Activated CD8-positive, alpha-beta T cell treated with anti-CD3 and anti-CD28 coated beads for 36 hours (primary cell): ENCODE measurements around the gene FAM153A. TPM values are rescaled to one million over a fixed set of nuclear protein-coding genes. Genes with fewer than 3 reads are reported as not detected.
A peak's percentile ranks its signal among the peaks of the same experiment; 100 is the strongest.
"Not testable (repeated sequence)": the region's sequence is repeated elsewhere in the genome, so short reads cannot be mapped to it uniquely, and the experiment has no call there.

Experiments
- ATAC-seq: fragments of 200-7000 bp; cut with Tn5 transposase; one replicate; pipeline ENCODE4 v1.10.0; 2021; ENCODE audit warnings: mild to moderate bottlenecking, moderate library complexity
- CTCF ChIA-PET: fragments of 350-600 bp; sonication (Branson Sonifier 250); formaldehyde crosslinking; loops from one replicate; lab custom pipeline; 2021; ENCODE audit warnings: antibody characterized with exemption; lab: Charles Lee
- POLR2A ChIA-PET: fragments of 350-600 bp; sonication (Branson Sonifier 250); formaldehyde crosslinking; loops from one replicate; lab custom pipeline; 2021; ENCODE audit warnings: antibody characterized with exemption; lab: Charles Lee
- DNase-seq: peaks from one replicate; pipeline ENCODE4 v3.0.0-alpha.2; 2020
- H3K27ac Mint-ChIP-seq: one replicate; pipeline ENCODE4 v1.8.0; 2021; ENCODE audit warnings: mild to moderate bottlenecking, mixed read lengths
- H3K27me3 Mint-ChIP-seq: one replicate; pipeline ENCODE4 v1.8.0; 2021; ENCODE audit warnings: mixed read lengths
- H3K36me3 Mint-ChIP-seq: one replicate; pipeline ENCODE4 v1.8.0; 2021; ENCODE audit warnings: low read depth, mixed read lengths
- H3K4me1 Mint-ChIP-seq: one replicate; pipeline ENCODE4 v1.8.0; 2021; ENCODE audit warnings: low read depth, mixed read lengths
- H3K4me3 Mint-ChIP-seq: one replicate; pipeline ENCODE4 v1.8.0; 2021; ENCODE audit warnings: mild to moderate bottlenecking, moderate library complexity, mixed read lengths
- H3K9me3 Mint-ChIP-seq: one replicate; pipeline ENCODE4 v1.8.0; 2021; ENCODE audit warnings: mixed read lengths
- intact Hi-C: fragments of 100-400 bp; cut with micrococcal nuclease; formaldehyde crosslinking; loops from one replicate; pipeline ENCODE4 v1.10.0; 2022
- total RNA-seq, 2 experiments: library from RNA; stranded (reverse); gene quantifications; one replicate each; pipeline ENCODE4 v1.2.3, GENCODE V29; 2021

FAM153A gene
- total RNA-seq, 2 experiments from 2014 or later, result 56.9 to 65.4 TPM

DNA sequence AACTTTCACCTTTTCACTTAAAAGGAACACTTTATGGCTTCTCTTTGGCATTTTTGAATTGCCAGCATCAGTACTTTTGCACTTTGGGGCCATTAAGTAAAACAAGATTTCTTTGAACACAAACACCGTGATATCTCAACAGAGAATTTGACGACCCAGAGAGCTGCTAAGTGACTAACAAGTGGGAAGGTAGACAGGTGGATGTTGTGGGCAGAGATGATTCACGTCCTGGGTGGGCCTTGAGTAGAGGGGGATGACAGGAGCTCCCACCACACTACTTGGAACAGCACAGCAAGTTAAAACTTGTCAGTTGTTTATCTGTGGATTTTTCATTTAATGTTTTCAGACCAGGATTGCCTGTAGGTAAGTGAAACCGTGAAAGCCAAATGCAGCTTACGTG is 18.7 kb upstream of the FAM153A start:
- intact Hi-C loops, POLR2A ChIA-PET, H3K27me3 Mint-ChIP-seq, H3K36me3 Mint-ChIP-seq, H3K4me3 Mint-ChIP-seq, H3K9me3 Mint-ChIP-seq, DNase-seq, H3K4me1 Mint-ChIP-seq, CTCF ChIA-PET: not testable (repeated sequence)
- peak; percentile 88 for ATAC-seq
- peak overlapping the region; percentile 57 for H3K27ac Mint-ChIP-seq

DNA sequence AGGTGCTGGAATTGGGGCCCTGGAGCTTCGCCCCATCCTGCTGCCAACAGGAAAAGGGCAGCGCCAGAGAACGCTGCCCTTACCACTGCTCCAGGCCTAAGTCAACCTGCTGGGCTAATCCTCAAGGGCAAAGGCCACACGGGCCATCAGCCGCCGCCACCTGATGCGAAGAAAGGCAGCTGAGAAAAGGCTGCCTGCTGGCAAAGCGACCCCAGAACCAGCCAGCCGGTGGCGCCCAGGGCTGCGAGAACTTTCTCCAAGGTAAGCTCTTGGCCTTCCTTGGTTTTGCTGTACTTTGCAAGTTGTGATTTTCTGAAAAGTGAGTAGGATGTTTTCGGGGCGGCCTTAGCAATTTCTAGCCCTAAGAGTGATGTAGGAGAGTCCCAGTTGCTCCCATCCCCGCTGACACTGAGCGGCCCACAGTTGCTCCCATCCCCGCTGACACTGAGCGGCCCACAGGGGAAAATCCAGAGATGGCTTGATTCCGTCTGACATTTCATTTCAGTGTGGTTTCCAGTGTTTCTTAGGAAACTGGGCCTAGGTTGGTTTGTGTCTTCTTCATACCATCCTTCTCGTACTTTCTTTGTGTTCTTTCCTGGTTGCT is 15.6 kb upstream of the FAM153A start:
- H3K4me1 Mint-ChIP-seq, H3K4me3 Mint-ChIP-seq: not testable (repeated sequence)
- peak; percentile 41 for ATAC-seq

DNA sequence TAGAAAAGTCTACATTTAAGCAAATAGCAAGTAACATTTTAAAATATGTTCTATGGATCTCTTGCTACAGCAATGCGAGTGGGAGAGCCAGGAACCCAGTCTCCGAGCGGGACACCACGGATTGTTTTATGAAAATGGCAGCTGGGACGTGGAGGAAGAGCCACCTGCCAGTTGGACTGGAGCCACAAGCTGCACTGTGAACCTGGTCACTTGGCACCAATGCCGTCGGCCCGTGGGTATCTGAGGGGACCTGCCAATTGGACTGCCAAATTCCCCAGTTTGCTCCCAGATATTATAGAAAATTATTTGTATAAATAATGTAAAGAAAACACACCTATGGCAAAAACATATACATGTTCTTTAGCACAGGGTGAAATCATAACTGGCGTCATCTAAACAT is 10.6 kb upstream of the FAM153A start:
- H3K9me3 Mint-ChIP-seq, H3K4me1 Mint-ChIP-seq, DNase-seq, H3K27me3 Mint-ChIP-seq, H3K4me3 Mint-ChIP-seq, ATAC-seq, intact Hi-C loops, H3K36me3 Mint-ChIP-seq, H3K27ac Mint-ChIP-seq, POLR2A ChIA-PET, CTCF ChIA-PET: not testable (repeated sequence)

More for the DNA sequence above, 15.6 kb upstream of the FAM153A start:
- H3K9me3 Mint-ChIP-seq, H3K27me3 Mint-ChIP-seq, H3K36me3 Mint-ChIP-seq, intact Hi-C loops, H3K27ac Mint-ChIP-seq, CTCF ChIA-PET, POLR2A ChIA-PET: not testable (repeated sequence)
- DNase-seq, result peak; percentile 39

DNA sequence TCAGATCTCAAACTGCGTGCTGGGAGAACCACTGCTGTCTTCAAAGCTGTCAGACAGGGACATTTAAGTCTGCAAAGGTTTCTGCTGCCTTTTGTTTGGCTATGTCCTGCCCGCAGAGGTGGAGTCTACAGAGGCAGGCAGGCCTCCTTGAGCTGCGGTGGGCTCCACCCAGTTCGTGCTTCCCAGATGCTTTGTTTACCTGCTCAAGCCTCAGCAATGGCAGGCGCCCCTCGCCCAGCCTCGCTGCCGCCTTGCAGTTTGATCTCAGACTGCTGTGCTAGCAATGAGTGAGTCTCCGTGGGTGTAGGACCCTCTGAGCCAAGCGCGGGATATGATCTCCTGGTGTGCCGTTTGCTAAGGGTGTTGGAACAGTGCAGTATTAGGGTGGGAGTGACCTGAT is 8.9 kb upstream of the FAM153A start:
- DNase-seq, H3K27me3 Mint-ChIP-seq, H3K36me3 Mint-ChIP-seq, H3K9me3 Mint-ChIP-seq, H3K27ac Mint-ChIP-seq, ATAC-seq, H3K4me1 Mint-ChIP-seq, POLR2A ChIA-PET, H3K4me3 Mint-ChIP-seq, CTCF ChIA-PET, intact Hi-C loops: not testable (repeated sequence)

DNA sequence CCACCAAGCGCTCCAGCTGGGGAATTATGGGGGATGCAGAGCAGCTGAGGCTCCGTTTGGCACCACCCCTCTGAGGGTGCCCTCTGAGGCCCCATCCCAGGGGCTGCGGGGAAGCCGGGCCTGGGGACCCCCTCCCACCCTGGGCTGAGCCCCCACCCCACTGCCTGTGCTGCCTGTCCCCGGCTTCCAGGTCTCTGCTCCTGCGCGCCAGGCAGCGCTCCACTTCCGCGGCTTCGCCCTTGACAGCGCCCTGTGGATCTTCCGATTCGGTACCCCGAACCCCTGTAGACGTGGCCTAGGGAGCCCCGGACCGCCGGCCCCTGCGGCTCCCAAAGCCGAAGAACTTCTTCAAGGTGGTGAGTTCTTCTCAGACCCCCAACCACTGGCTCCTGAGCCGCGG is 530 bp downstream of the FAM153A start:
- POLR2A ChIA-PET, H3K4me3 Mint-ChIP-seq, DNase-seq, H3K9me3 Mint-ChIP-seq, H3K4me1 Mint-ChIP-seq, intact Hi-C loops, CTCF ChIA-PET, H3K27me3 Mint-ChIP-seq, ATAC-seq, H3K27ac Mint-ChIP-seq, H3K36me3 Mint-ChIP-seq: not testable (repeated sequence)

DNA sequence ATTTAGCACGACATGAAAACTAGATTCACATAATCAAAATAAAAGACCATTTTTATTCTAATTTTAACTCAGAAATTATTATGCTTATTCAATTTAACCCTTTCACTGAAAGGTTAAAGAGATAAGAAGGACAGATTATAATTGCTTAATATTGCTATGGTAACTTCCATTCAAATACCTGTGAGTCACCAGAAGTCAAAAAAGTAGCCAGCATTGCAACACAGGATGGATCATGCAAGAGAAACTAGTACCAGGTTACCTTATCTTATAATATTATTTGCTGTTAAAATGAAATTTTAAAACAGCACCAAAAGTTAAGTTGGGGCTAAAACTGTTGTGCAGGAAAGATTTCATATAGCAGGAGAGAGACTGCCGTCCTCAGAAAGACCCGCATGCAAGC is 11.5 kb downstream of the FAM153A start:
- H3K4me3 Mint-ChIP-seq, CTCF ChIA-PET, H3K9me3 Mint-ChIP-seq, H3K27ac Mint-ChIP-seq, DNase-seq, H3K36me3 Mint-ChIP-seq, intact Hi-C loops, POLR2A ChIA-PET, ATAC-seq, H3K4me1 Mint-ChIP-seq, H3K27me3 Mint-ChIP-seq: not testable (repeated sequence)

DNA sequence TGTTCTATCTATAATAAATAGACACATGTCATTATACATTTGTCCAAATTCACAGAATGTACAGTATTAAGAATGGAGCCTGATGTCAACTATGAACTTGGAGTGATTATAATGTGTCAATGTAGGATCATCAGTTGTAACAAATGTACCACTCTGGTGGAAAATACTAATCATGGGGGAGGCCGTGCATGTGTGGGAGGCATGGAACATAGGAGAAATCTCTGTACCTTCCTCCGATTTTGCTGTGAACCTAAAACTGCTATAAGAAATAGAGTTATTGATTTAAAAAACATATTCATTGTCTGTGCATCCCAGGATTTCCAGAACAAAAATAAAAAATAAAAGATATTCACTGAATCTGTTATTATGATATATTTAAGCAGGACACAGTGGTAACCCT is 12.1 kb downstream of the FAM153A start:
- H3K36me3 Mint-ChIP-seq, H3K27ac Mint-ChIP-seq, H3K27me3 Mint-ChIP-seq, intact Hi-C loops, H3K9me3 Mint-ChIP-seq, H3K4me3 Mint-ChIP-seq, POLR2A ChIA-PET, H3K4me1 Mint-ChIP-seq, ATAC-seq, CTCF ChIA-PET: not testable (repeated sequence)
- peak; percentile 71 for DNase-seq

DNA sequence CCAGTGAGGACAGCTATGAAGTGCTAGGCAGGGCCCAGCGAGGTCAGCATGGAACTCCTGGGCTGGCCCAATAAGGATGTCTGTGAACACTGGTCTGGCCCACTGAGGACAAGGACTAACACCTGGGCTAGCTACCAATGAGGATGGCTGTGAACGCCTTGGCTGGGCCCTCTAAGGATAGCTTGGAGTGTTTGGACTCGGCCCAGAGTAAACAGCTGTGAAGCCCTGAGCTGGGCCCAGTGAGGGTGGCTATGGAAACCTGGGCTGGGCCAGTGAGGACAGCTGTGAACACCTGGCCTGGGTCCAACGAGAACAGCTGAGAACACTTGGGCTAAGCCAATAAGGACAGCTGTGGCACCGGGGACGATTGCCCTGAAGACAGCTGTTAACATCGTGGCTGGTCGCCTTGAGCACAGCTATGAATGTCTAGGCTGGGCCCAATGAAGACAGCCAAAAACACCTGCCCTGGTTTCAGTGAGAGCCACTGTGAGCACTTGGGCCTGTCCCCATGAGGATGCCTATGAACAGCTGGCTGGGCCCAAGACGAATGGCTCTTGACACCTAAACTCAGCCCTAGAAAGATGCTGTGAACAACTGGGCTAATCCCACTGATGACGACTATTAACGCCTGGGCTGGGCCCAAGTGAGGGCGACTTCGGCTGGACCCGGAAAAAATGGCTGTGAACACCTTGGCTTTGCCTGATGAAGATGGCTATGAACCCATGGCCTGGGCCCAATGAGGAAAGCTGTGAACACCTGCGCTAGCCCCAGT is 18.8 kb downstream of the FAM153A start:
- H3K9me3 Mint-ChIP-seq, H3K27me3 Mint-ChIP-seq, H3K27ac Mint-ChIP-seq, ATAC-seq, H3K4me3 Mint-ChIP-seq, POLR2A ChIA-PET, DNase-seq, intact Hi-C loops, H3K36me3 Mint-ChIP-seq, CTCF ChIA-PET, H3K4me1 Mint-ChIP-seq: not testable (repeated sequence)

DNA sequence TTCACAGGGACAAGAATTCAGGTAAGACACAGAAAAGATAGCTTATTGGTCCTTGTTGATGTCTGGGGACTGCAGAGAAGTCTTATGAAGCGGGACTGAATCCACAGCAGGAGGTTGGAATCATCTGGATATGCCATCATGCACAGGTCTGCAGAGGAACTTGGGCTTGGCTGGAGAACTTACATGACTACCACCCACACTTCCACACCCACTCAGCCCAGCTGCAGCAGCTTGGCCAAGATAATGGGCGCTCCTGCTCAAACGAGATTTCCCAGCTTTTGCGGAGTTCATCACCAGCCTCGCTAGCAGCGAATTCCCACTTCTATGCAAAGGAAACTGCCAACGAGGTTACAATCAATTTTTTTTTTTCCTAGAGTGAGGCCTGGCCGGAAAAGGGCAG is 21.7 kb downstream of the FAM153A start:
- intact Hi-C loops, POLR2A ChIA-PET, ATAC-seq, H3K36me3 Mint-ChIP-seq, DNase-seq, H3K27me3 Mint-ChIP-seq, CTCF ChIA-PET, H3K9me3 Mint-ChIP-seq, H3K4me3 Mint-ChIP-seq, H3K4me1 Mint-ChIP-seq, H3K27ac Mint-ChIP-seq: not testable (repeated sequence)

DNA sequence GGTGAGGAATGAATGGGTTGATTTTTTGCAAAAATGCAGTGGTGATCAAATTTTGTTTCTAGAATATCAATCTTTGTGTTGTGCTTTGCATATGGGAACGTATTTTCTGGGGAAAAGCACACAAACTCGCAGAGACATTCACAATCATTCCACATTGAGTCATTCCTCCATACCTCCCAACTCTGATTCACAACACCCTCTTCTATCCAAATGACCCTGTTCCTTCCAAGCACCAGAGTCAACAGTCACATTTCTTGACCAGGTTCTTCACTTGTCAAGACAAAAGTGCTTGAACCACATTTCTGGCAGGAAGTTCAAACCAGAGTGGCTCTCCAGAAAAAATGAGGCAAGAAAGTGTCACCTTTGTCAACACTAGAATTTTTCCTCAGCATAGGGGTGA is 35.3 kb downstream of the FAM153A start:
- ATAC-seq, H3K27me3 Mint-ChIP-seq, POLR2A ChIA-PET, DNase-seq, H3K4me1 Mint-ChIP-seq, H3K9me3 Mint-ChIP-seq, H3K36me3 Mint-ChIP-seq, H3K4me3 Mint-ChIP-seq, CTCF ChIA-PET, intact Hi-C loops, H3K27ac Mint-ChIP-seq: not testable (repeated sequence)

DNA sequence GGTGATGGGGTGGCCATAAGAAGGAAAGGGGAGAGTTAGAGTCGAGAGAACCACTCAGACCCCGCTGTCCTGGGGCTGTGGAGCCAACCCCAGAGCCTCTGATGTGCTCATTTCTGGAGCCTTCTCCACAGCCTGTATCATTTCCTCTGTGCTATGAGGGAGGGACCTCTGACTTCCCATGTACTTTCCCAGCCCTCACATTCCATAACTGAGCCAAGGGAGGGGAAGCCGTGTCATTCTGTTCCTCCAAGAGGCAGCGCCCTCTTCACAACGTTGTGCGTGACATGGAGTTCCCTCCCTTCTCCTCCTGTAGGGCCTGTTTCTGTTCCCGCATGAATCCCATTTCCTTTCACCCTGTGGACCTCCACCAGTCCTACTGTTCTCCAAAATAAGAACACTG is 57.8 kb downstream of the FAM153A start:
- H3K27ac Mint-ChIP-seq, DNase-seq, H3K36me3 Mint-ChIP-seq, CTCF ChIA-PET, ATAC-seq, intact Hi-C loops, H3K4me1 Mint-ChIP-seq, H3K27me3 Mint-ChIP-seq, H3K4me3 Mint-ChIP-seq, POLR2A ChIA-PET, H3K9me3 Mint-ChIP-seq: not testable (repeated sequence)

DNA sequence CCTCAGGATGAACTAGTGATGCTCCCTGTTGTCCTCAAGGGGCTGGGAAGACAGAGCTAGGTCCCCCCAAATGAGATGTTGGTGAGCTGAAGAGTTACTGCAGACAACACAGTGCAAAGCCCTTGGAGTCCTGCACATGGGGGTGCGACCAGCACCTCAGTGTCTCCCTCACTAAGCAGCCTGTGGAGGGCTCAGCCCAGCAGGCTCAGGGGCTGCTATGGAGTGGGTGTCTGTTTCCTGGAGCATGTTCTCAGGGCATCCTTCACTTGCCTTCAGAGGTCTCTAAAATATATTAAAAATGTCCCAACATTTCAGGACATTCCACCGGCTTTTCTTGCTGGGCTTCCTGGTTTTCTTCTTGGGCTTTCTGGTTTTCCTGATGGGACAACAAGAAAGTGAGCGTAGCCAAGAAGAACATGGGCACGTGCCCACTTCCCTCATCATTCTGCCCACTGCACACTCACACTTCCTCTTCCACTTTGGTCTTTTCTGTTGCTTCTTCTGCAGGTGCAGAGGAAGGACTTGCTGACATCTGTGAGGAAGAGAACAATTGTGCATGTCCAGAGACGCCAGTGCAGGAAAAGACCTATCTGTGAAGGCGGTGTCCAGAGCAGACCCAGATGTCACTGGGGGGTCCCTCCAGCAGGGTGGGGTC is 58.7 kb downstream of the FAM153A start:
- POLR2A ChIA-PET, H3K27ac Mint-ChIP-seq, H3K9me3 Mint-ChIP-seq, H3K4me1 Mint-ChIP-seq, H3K36me3 Mint-ChIP-seq, H3K27me3 Mint-ChIP-seq, intact Hi-C loops, CTCF ChIA-PET, ATAC-seq, H3K4me3 Mint-ChIP-seq, DNase-seq: not testable (repeated sequence)
